ENCODE measurements around the gene C10orf71. TPM values are rescaled to one million over a fixed set of nuclear protein-coding genes. Genes with fewer than 3 reads are reported as not detected.
A peak's percentile ranks its signal among the peaks of the same experiment; 100 is the strongest.

C10orf71 gene
- total and polyA plus RNA-seq, 7 donors = not detected

DNA sequence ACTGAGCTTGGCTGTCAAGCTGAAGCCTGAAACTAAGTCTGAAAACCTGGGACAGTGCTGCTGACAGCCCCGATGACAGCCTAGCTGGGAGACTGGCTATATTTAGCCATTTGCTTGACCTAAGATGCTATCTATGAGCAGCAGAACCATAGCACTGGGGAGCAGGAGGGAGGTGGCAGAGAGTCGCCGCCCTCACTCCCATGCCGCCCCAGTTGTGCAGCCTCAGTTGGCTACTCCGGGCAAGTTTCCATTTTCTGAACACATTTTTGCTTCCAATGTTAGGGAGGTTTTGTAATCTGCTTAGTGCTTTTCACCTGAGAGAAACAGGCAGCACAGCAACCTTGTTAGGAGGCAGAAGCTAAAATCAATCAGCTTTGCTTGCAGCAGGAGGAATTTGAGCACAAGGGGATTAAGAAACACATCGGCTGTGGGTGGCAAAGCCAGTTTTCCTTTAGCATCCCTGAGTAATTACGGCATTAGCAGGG, 20.4 kb upstream of the C10orf71 start:
- H3K27ac ChIP-seq = no peak overlapping the region
- H3K27me3 ChIP-seq = no peaks in the 10 kb centered on the region
- intact Hi-C loops (cut with DNase I) = no loop called here
- no peaks in the 10 kb centered on the region for H3K9me3 ChIP-seq
- WGBS, 2 donors = 42 to 68% methylated on average over 7 of the region's 7 CpGs
- no peak for TF ChIP-seq POLR2A (IDR thresholded peaks at IDR 0.05)
- no peak for TF ChIP-seq POLR2AphosphoS5 (IDR thresholded peaks at IDR 0.05)
- no peak for TF ChIP-seq EP300 (IDR thresholded peaks at IDR 0.05)
- TF ChIP-seq CTCF (IDR thresholded peaks at IDR 0.05) = no peak
- H3K36me3 ChIP-seq = no peaks in the 10 kb centered on the region
- no peaks in the 10 kb centered on the region for H3K4me1 ChIP-seq
- DNase-seq = no peak
- H3K4me3 ChIP-seq = no peak overlapping the region

- 68 to 80% methylated on average over 7 of the region's 7 CpGs for WGBS, 2 donors
- intact Hi-C loops (cut with DNase I) = no loop called here
Measured at GRCh38 chr10:49279015-49279880, 19.7 kb upstream of the C10orf71 start.

DNA sequence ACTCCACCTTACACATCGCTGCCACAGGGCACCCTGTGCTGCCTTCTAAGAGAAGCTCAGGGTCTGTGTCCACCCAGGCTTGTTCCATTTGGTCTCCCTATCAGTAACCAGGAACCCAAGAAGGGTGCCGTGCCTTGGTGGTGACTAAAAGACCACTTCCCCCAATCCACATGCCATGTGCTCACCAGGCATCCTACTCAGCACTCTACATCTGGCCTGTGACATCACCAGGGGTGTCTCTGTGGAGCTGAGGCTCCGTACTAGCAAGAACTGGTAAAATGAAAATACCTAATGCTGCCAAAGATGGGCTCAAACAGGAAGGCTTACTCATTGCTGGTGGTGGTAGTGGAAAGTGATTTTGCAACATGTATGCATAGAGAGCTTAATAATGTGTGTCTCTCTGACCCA, 19.0 kb upstream of the C10orf71 start:
- peak; percentile 59 for DNase-seq
- Histone ChIP-seq H3K36me3 (no peaks in the 10 kb centered on the region), H3K4me1 (no peaks in the 10 kb centered on the region), H3K27me3 (no peaks in the 10 kb centered on the region), H3K9me3 (no peaks in the 10 kb centered on the region), H3K4me3 (no peak overlapping the region), H3K27ac (no peak overlapping the region)
- intact Hi-C loops (cut with DNase I) = no loop called here
- 65 to 82% methylated on average over 3 of the region's 3 CpGs for WGBS, 2 donors
- TF ChIP-seq POLR2A (IDR thresholded peaks at IDR 0.05) (no peak), CTCF (IDR thresholded peaks at IDR 0.05) (no peak), EP300 (IDR thresholded peaks at IDR 0.05) (no peak), POLR2AphosphoS5 (IDR thresholded peaks at IDR 0.05) (no peak)

More at GRCh38 chr10:49279015-49279880, 19.7 kb upstream of the C10orf71 start:
- Histone ChIP-seq H3K4me3 (no peak overlapping the region), H3K4me1 (no peaks in the 10 kb centered on the region), H3K36me3 (no peaks in the 10 kb centered on the region), H3K9me3 (no peaks in the 10 kb centered on the region), H3K27ac (no peak overlapping the region), H3K27me3 (no peaks in the 10 kb centered on the region)
- TF ChIP-seq CTCF (IDR thresholded peaks at IDR 0.05) (no peak), POLR2AphosphoS5 (IDR thresholded peaks at IDR 0.05) (no peak), POLR2A (IDR thresholded peaks at IDR 0.05) (no peak), EP300 (IDR thresholded peaks at IDR 0.05) (no peak)
- DNase-seq = peak; percentile 35

DNA sequence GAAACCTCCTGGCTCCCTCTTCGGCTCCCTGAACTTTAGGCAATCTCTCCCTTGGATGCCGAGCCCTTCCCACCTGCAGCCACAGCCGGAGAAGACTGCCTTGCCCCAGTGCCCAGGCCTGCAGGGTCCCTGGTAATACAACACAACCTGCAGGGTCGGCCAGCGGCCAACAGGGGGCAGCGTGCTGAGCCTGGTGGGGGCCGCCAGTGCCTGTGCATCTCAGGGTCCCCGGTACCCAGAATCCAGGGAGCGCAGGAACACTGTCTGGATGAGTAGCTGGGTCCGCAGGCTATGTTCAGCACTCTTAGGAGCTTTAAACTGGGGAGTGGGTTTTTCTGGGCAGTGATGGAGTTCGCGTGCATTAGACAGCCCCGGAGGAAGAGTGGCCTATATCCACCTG, 17.5 kb upstream of the C10orf71 start:
- H3K36me3 ChIP-seq = no peaks in the 10 kb centered on the region
- peak; percentile 30 for DNase-seq
- H3K27ac ChIP-seq = no peak overlapping the region
- H3K27me3 ChIP-seq = no peaks in the 10 kb centered on the region
- no peaks in the 10 kb centered on the region for H3K4me1 ChIP-seq
- intact Hi-C loops (cut with DNase I) = no loop called here
- WGBS, 2 donors = 68 to 77% methylated on average over 13 of the region's 13 CpGs
- H3K9me3 ChIP-seq = no peaks in the 10 kb centered on the region
- TF ChIP-seq POLR2A (IDR thresholded peaks at IDR 0.05) (no peak), EP300 (IDR thresholded peaks at IDR 0.05) (no peak), CTCF (IDR thresholded peaks at IDR 0.05) (no peak), POLR2AphosphoS5 (IDR thresholded peaks at IDR 0.05) (no peak)
- H3K4me3 ChIP-seq = no peak overlapping the region
